H9 (cell line): ENCODE data around the gene HEMGN. TPM values are rescaled to one million over a fixed set of nuclear protein-coding genes. Genes with fewer than 3 reads are reported as not detected.
"Not testable (repeated sequence)": the region's sequence is repeated elsewhere in the genome, so short reads cannot be mapped to it uniquely, and the experiment has no call there.

Experiments used
- DNase-seq: peaks from one replicate; pipeline ENCODE4 v3.0.0-alpha.2; 2017
- H2AFZ ChIP-seq: one replicate; pipeline ENCODE4 v1.6.1; 2013; ENCODE audit warnings: mild to moderate bottlenecking, low read length, control low read depth, moderate library complexity
- H2AK5ac ChIP-seq: 2 replicates; pipeline ENCODE4 v1.6.1; 2013; ENCODE audit warnings: low read length, control low read depth, mixed read lengths; ENCODE audit not compliant: insufficient read length
- H2BK120ac ChIP-seq: one replicate; pipeline ENCODE4 v1.6.1; 2013; ENCODE audit warnings: low read depth, mild to moderate bottlenecking, low read length, control low read depth, inconsistent platforms; ENCODE audit not compliant: poor library complexity, severe bottlenecking
- H2BK12ac ChIP-seq: 2 replicates; pipeline ENCODE4 v1.6.1; 2013; ENCODE audit warnings: low read length, control low read depth, mixed read lengths, low read depth; ENCODE audit not compliant: insufficient read length
- H2BK15ac ChIP-seq: 2 replicates; pipeline ENCODE4 v1.6.1; 2013; ENCODE audit warnings: low read depth, low read length, control low read depth
- H2BK20ac ChIP-seq: one replicate; pipeline ENCODE4 v1.6.1; 2013; ENCODE audit warnings: low read depth, mild to moderate bottlenecking, low read length, control low read depth, inconsistent platforms; ENCODE audit not compliant: poor library complexity, severe bottlenecking
- H2BK5ac ChIP-seq: 2 replicates; pipeline ENCODE4 v1.6.1; 2013; ENCODE audit warnings: low read length, control low read depth, mixed read lengths; ENCODE audit not compliant: insufficient read length
- H3K14ac ChIP-seq: 2 replicates; pipeline ENCODE4 v1.6.1; 2013; ENCODE audit warnings: low read length, control low read depth; ENCODE audit not compliant: insufficient read depth
- H3K18ac ChIP-seq: 2 replicates; pipeline ENCODE4 v1.6.1; 2013; ENCODE audit warnings: low read depth, mild to moderate bottlenecking, mixed read lengths, low read length, control low read depth; ENCODE audit not compliant: insufficient read length
- H3K23ac ChIP-seq: 2 replicates; pipeline ENCODE4 v1.6.1; 2013; ENCODE audit warnings: low read length, control low read depth, mixed read lengths, low read depth; ENCODE audit not compliant: insufficient read length
- H3K23me2 ChIP-seq: 2 replicates; pipeline ENCODE4 v1.6.1; 2013; ENCODE audit warnings: low read depth, mild to moderate bottlenecking, mixed read lengths, low read length, control low read depth; ENCODE audit not compliant: insufficient read length, poor library complexity, severe bottlenecking
- H3K27ac ChIP-seq: 2 replicates; pipeline ENCODE4 v1.5.1; 2013; ENCODE audit warnings: low read length, control low read depth, mixed read lengths, low read depth; ENCODE audit not compliant: insufficient read length
- H3K27me3 ChIP-seq: 2 replicates; pipeline ENCODE4 v1.6.1; 2013; ENCODE audit warnings: low read length, control low read depth, inconsistent platforms; ENCODE audit not compliant: insufficient read depth
- H3K4ac ChIP-seq: 2 replicates; pipeline ENCODE4 v1.6.1; 2013; ENCODE audit warnings: low read depth, mild to moderate bottlenecking, control low read depth, inconsistent platforms, low read length, moderate library complexity
- H3K4me1 ChIP-seq: 2 replicates; pipeline ENCODE4 v1.6.1; 2013; ENCODE audit warnings: low read length, control low read depth, inconsistent platforms; ENCODE audit not compliant: insufficient read depth
- H3K4me2 ChIP-seq: 2 replicates; pipeline ENCODE4 v1.6.1; 2013; ENCODE audit warnings: low read length, control low read depth, mixed read lengths; ENCODE audit not compliant: insufficient read length, insufficient read depth
- H3K56ac ChIP-seq: 2 replicates; pipeline ENCODE4 v1.6.1; 2013; ENCODE audit warnings: low read depth, mild to moderate bottlenecking, mixed read lengths, low read length, control low read depth; ENCODE audit not compliant: insufficient read length
- H3K79me1 ChIP-seq: 2 replicates; pipeline ENCODE4 v1.6.1; 2013; ENCODE audit warnings: low read depth, mild to moderate bottlenecking, moderate library complexity, low read length, control low read depth, inconsistent platforms; ENCODE audit not compliant: insufficient read depth, poor library complexity, severe bottlenecking
- H3K79me2 ChIP-seq: 2 replicates; pipeline ENCODE4 v1.6.1; 2013; ENCODE audit warnings: low read length, control low read depth, inconsistent platforms; ENCODE audit not compliant: insufficient read depth
- H3K9ac ChIP-seq: 2 replicates; pipeline ENCODE4 v1.6.1; 2013; ENCODE audit warnings: low read length, control low read depth, mixed read lengths; ENCODE audit not compliant: insufficient read length; ENCODE audit errors: extremely low read depth
- H3K9me3 ChIP-seq: one replicate; pipeline ENCODE4 v1.6.1; 2013; ENCODE audit warnings: low read depth, low read length, inconsistent platforms; ENCODE audit not compliant: control insufficient read depth
- H3T11ph ChIP-seq: one replicate; pipeline ENCODE4 v1.6.1; 2013; ENCODE audit warnings: mild to moderate bottlenecking, low read length, control low read depth, inconsistent platforms
- H4K20me1 ChIP-seq: one replicate; pipeline ENCODE4 v1.6.1; 2013; ENCODE audit not compliant: control insufficient read depth, insufficient read length, insufficient read depth
- H4K5ac ChIP-seq: 2 replicates; pipeline ENCODE4 v1.6.1; 2013; ENCODE audit warnings: low read depth, mild to moderate bottlenecking, mixed read lengths, low read length, control low read depth; ENCODE audit not compliant: insufficient read length
- H4K8ac ChIP-seq: replicated peaks from 2 replicates; pipeline ENCODE4 v1.6.1; 2013; ENCODE audit warnings: low read length, control low read depth, mixed read lengths, low read depth; ENCODE audit not compliant: insufficient read length
- H4K91ac ChIP-seq: 2 replicates; pipeline ENCODE4 v1.6.1; 2013; ENCODE audit warnings: low read depth, mild to moderate bottlenecking, moderate library complexity, mixed read lengths, low read length, control low read depth; ENCODE audit not compliant: insufficient read length
- H3K27ac Mint-ChIP-seq, 3 experiments: 2 replicates in 2 of 3; 3 replicates in 1 of 3; pipeline ENCODE4 v1.8.0; 2020 to 2021; ENCODE audit warnings: mixed read lengths in 3 of 3, mild to moderate bottlenecking in 1 of 3, moderate library complexity in 1 of 3
- H3K27me3 Mint-ChIP-seq: 2 replicates; pipeline ENCODE4 v1.8.0; 2021; ENCODE audit warnings: low read depth, mild to moderate bottlenecking, moderate library complexity, mixed read lengths
- H3K36me3 Mint-ChIP-seq, 3 experiments: 2 replicates in 2 of 3; 3 replicates in 1 of 3; pipeline ENCODE4 v1.8.0; 2020 to 2021; ENCODE audit warnings: low read depth in 3 of 3, mixed read lengths in 3 of 3; ENCODE audit not compliant: insufficient read depth in 1 of 3
- H3K4me1 Mint-ChIP-seq, 2 experiments: 2 replicates each; pipeline ENCODE4 v1.8.0; 2020; ENCODE audit warnings: mixed read lengths in 2 of 2
- H3K4me3 Mint-ChIP-seq, 2 experiments: 2 replicates in 1 of 2; 3 replicates in 1 of 2; pipeline ENCODE4 v1.8.0; 2020 to 2021; ENCODE audit warnings: mild to moderate bottlenecking in 2 of 2, mixed read lengths in 2 of 2, moderate library complexity in 1 of 2
- H3K9me3 Mint-ChIP-seq, 2 experiments: 2 replicates in 1 of 2; 3 replicates in 1 of 2; pipeline ENCODE4 v1.8.0; 2020; ENCODE audit warnings: mild to moderate bottlenecking in 2 of 2, mixed read lengths in 2 of 2, moderate library complexity in 1 of 2
- WGBS: extraction: QIAGEN DNeasy Blood & Tissue Kit; methylation state at CpG from one replicate; pipeline ENCODE4 v1.1.7; 2013; ENCODE audit warnings: missing lambda C conversion rate, low lambda C conversion rate, mixed read lengths; ENCODE audit not compliant: insufficient read length; ENCODE audit errors: extremely low coverage; 5-methylcytosine and 5-hydroxymethylcytosine counted together
- total RNA-seq: library from RNA; stranded (reverse); gene quantifications from 2 replicates; pipeline ENCODE4 v1.2.1, GENCODE V29; 2021
- TF ChIP-seq, protein P1 (sequence below): fragments of 200-600 bp; sonication (generic); conservative IDR thresholded peaks from 3 replicates; pipeline ENCODE4 v1.8.0; 2021; ENCODE audit warnings: antibody characterized with exemption, mild to moderate bottlenecking

The HEMGN gene
- total RNA-seq, 1 experiment from 2014 or later: not detected

DNA sequence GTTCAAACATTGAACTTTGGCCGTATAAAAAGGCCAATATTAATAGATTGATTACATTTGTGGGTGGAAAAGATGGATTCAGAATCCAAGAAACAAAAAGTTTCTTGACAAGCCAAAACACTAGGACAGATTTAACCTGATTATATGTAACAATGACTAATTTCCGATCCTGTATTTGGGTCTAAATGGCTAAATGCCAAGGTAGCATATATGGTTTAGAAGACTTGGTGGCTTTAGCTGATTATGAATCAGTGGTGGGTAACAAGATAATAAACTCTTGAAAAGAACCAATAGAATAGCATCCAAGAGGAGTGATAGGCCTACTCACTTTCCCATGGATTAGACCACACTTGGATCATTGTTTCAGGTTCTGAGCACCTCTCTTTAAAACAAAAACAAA lies 23.4 kb upstream of the HEMGN start:
- H3K9me3 ChIP-seq: no peaks in the 10 kb centered on the region
- H4K91ac ChIP-seq: no peak overlapping the region
- Mint-ChIP-seq H3K27ac (no peak overlapping the region), H3K4me1 (peaks cover 0 to 1% of the 10 kb centered on the region in 2 experiments; a peak in 2 of 4 replicates), H3K4me3 (no peak overlapping the region), H3K9me3 (no peaks in the 10 kb centered on the region), H3K27me3 (peaks cover 67% of the 10 kb centered on the region), H3K36me3 (no peaks in the 10 kb centered on the region)
- H2BK12ac ChIP-seq: no peak overlapping the region
- no peak overlapping the region for H3K27ac ChIP-seq
- no CpG with 5 or more reads among the region's 2 CpGs for WGBS
- no peaks in the 10 kb centered on the region for H4K20me1 ChIP-seq
- no peak overlapping the region for H3K14ac ChIP-seq
- no peaks in the 10 kb centered on the region for H3K23me2 ChIP-seq
- H3K4ac ChIP-seq: no peak overlapping the region
- H3T11ph ChIP-seq: no peak overlapping the region
- H2BK20ac ChIP-seq: no peak overlapping the region
- H4K8ac ChIP-seq: no peak overlapping the region
- no peak overlapping the region for H4K5ac ChIP-seq
- H3K23ac ChIP-seq: no peak overlapping the region
- H3K4me2 ChIP-seq: no peak overlapping the region
- DNase-seq: no peak
- no peak overlapping the region for H3K9ac ChIP-seq
- H3K79me1 ChIP-seq: no peaks in the 10 kb centered on the region
- H2BK5ac ChIP-seq: no peak overlapping the region
- no peaks in the 10 kb centered on the region for H3K4me1 ChIP-seq
- no peak overlapping the region for H3K56ac ChIP-seq
- no peak overlapping the region for H2BK15ac ChIP-seq
- H2AFZ ChIP-seq: no peak overlapping the region
- H3K79me2 ChIP-seq: no peaks in the 10 kb centered on the region
- H2BK120ac ChIP-seq: no peak overlapping the region
- H3K18ac ChIP-seq: no peak overlapping the region
- H2AK5ac ChIP-seq: no peak overlapping the region
- H3K27me3 ChIP-seq: peaks cover 2% of the 10 kb centered on the region; the same call in 1 of the 2 replicates
- TF ChIP-seq, protein P1, sequence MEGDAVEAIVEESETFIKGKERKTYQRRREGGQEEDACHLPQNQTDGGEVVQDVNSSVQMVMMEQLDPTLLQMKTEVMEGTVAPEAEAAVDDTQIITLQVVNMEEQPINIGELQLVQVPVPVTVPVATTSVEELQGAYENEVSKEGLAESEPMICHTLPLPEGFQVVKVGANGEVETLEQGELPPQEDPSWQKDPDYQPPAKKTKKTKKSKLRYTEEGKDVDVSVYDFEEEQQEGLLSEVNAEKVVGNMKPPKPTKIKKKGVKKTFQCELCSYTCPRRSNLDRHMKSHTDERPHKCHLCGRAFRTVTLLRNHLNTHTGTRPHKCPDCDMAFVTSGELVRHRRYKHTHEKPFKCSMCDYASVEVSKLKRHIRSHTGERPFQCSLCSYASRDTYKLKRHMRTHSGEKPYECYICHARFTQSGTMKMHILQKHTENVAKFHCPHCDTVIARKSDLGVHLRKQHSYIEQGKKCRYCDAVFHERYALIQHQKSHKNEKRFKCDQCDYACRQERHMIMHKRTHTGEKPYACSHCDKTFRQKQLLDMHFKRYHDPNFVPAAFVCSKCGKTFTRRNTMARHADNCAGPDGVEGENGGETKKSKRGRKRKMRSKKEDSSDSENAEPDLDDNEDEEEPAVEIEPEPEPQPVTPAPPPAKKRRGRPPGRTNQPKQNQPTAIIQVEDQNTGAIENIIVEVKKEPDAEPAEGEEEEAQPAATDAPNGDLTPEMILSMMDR: no peak

- H4K91ac ChIP-seq, H3K4ac ChIP-seq, H2AFZ ChIP-seq, H3K79me1 ChIP-seq, H2BK5ac ChIP-seq, H3K56ac ChIP-seq, H2BK12ac ChIP-seq, H3K9ac ChIP-seq, H4K5ac ChIP-seq, H3K23ac ChIP-seq, H3T11ph ChIP-seq, H3K79me2 ChIP-seq, H3K9me3 ChIP-seq, H3K27me3 ChIP-seq, H3K4me1 Mint-ChIP-seq, H2BK120ac ChIP-seq, H3K36me3 Mint-ChIP-seq, H2BK15ac ChIP-seq, H3K4me1 ChIP-seq, H3K14ac ChIP-seq, H3K4me2 ChIP-seq, H3K27ac Mint-ChIP-seq, H2AK5ac ChIP-seq, H2BK20ac ChIP-seq, H3K9me3 Mint-ChIP-seq, DNase-seq, H3K23me2 ChIP-seq, H4K20me1 ChIP-seq, H3K4me3 Mint-ChIP-seq, H3K18ac ChIP-seq, H3K27ac ChIP-seq, H4K8ac ChIP-seq: not testable (repeated sequence)
- H3K27me3 Mint-ChIP-seq: peaks cover 63% of the 10 kb centered on the region
- WGBS: no CpG with 5 or more reads among the region's 9 CpGs
These were observed 22.8 kb upstream of the HEMGN start for GRCh38 chr9:97960678-97961328.
